SKM-1 (cell line): ENCODE results near the gene AREG.

Experiments
- DNase-seq: peaks from one replicate; lab custom pipeline; 2025; ENCODE audit not compliant: unreplicated experiment; lab: John Stamatoyannopoulos, UW

The AREG gene

GRCh38 chr4:74431113-74431826 lies 13.7 kb upstream of the AREG start:
- DNase-seq, result no peak

GRCh38 chr4:74433043-74433442 lies 11.9 kb upstream of the AREG start:
- DNase-seq, result no peak

GRCh38 chr4:74433541-74434172 lies 11.3 kb upstream of the AREG start:
- DNase-seq, result no peak

GRCh38 chr4:74435296-74435695 lies 9.6 kb upstream of the AREG start:
- DNase-seq, result no peak

- no peak for DNase-seq
Observed at GRCh38 chr4:74437866-74438265, 7.1 kb upstream of the AREG start.

GRCh38 chr4:74438661-74439060 lies 6.3 kb upstream of the AREG start:
- DNase-seq, result no peak

- DNase-seq, result no peak
Observed at GRCh38 chr4:74439952-74440351, 5.0 kb upstream of the AREG start.

- DNase-seq, result no peak
Observed at GRCh38 chr4:74440356-74440755, 4.6 kb upstream of the AREG start.

- no peak for DNase-seq
Observed at GRCh38 chr4:74441744-74442143, 3.2 kb upstream of the AREG start.

- no peak for DNase-seq
Observed at GRCh38 chr4:74446193-74446868, 1.4 kb downstream of the AREG start.

GRCh38 chr4:74446896-74447295 lies 2.0 kb downstream of the AREG start:
- no peak for DNase-seq

GRCh38 chr4:74447636-74448233 lies 2.8 kb downstream of the AREG start:
- no peak for DNase-seq

- DNase-seq, result no peak
Observed at GRCh38 chr4:74449571-74450297, 4.8 kb downstream of the AREG start.

- DNase-seq, result no peak
Observed at GRCh38 chr4:74450298-74450683, 5.4 kb downstream of the AREG start.

- no peak for DNase-seq
Observed at GRCh38 chr4:74451214-74451661, 6.3 kb downstream of the AREG start.

GRCh38 chr4:74453037-74453635 lies 8.2 kb downstream of the AREG start:
- DNase-seq, result no peak

GRCh38 chr4:74453829-74454742 lies 9.2 kb downstream of the AREG start:
- DNase-seq, result no peak

- no peak for DNase-seq
Observed at GRCh38 chr4:74455361-74456055, 10.6 kb downstream of the AREG start.

- no peak for DNase-seq
Observed at GRCh38 chr4:74456056-74456744, 11.3 kb downstream of the AREG start.
